HepG2 (cell line): ENCODE measurements around the gene CASP5. TPM values are rescaled to one million over a fixed set of nuclear protein-coding genes. Genes with fewer than 3 reads are reported as not detected.
A peak's percentile ranks its signal among the peaks of the same experiment; 100 is the strongest.

Source experiments
- ATAD3A ChIP-seq: sonication (generic); formaldehyde crosslinking; IDR thresholded peaks from 2 replicates; pipeline ENCODE4 v1.4.0; 2020; ENCODE audit warnings: missing genetic modification reagents
- CREM ChIP-seq, 2 experiments: sonication (generic) in 1 of 2; formaldehyde crosslinking in 1 of 2; IDR thresholded peaks; 2 replicates each; pipeline versions ENCODE4 v1.4.0 to v1.6.1; 2016 to 2020; ENCODE audit warnings: antibody characterized with exemption in 1 of 2, mild to moderate bottlenecking in 1 of 2, missing genetic modification reagents in 1 of 2
- FOXP4 ChIP-seq: sonication (generic); formaldehyde crosslinking; IDR thresholded peaks from 2 replicates; pipeline ENCODE4 v1.4.0; 2020; ENCODE audit warnings: missing genetic modification reagents
- GATAD2A ChIP-seq: IDR thresholded peaks from 2 replicates; pipeline ENCODE4 v1.6.1; 2016
- MIER2 ChIP-seq: IDR thresholded peaks from 2 replicates; pipeline ENCODE4 v1.6.1; 2016; ENCODE audit warnings: missing biosample characterization, missing genetic modification reagents
- NFYC ChIP-seq: IDR thresholded peaks from 2 replicates; pipeline ENCODE4 v1.6.1; 2016; ENCODE audit warnings: missing genetic modification reagents, missing compliant biosample characterization
- NR2F2 ChIP-seq: IDR thresholded peaks from 2 replicates; pipeline ENCODE4 v1.6.1; 2012; ENCODE audit warnings: low read depth, inconsistent platforms, borderline replicate concordance
- PAXIP1 ChIP-seq: sonication (generic); formaldehyde crosslinking; conservative IDR thresholded peaks from 2 replicates; pipeline ENCODE4 v1.4.0; 2020; ENCODE audit warnings: mild to moderate bottlenecking, missing genetic modification reagents, moderate library complexity
- TCF7 ChIP-seq: sonication (generic); IDR thresholded peaks from 2 replicates; pipeline ENCODE4 v1.6.1; 2016; ENCODE audit warnings: antibody characterized with exemption, low read depth
- U2AF1 ChIP-seq: fragments of 200-400 bp; formaldehyde crosslinking; optimal IDR thresholded peaks from 2 replicates; pipeline ENCODE3; 2017; ENCODE audit warnings: mild to moderate bottlenecking, low read depth, low read length
- ZNF710 ChIP-seq: sonication (generic); formaldehyde crosslinking; IDR thresholded peaks from 2 replicates; pipeline ENCODE4 v1.5.0; 2020; ENCODE audit warnings: mild to moderate bottlenecking, missing genetic modification reagents, borderline replicate concordance
- polyA plus RNA-seq, 8 experiments: library from polyadenylated mRNA; depleted of rRNA in 3 of 8; stranded (reverse) in 7 of 8; unstranded in 1 of 8; fragments of >200 nt; fragmentation: Illumina TruSeq in 4 of 8; extraction: Trizol in 4 of 8; gene quantifications; 2 replicates each; pipeline versions ENCODE4 v1.2.1 to v1.2.3, GENCODE V29; 2011 to 2016; ENCODE audit warnings: low read depth in 4 of 8, missing spikeins in 1 of 8, mixed read lengths in 1 of 8; ENCODE audit not compliant: insufficient read depth in 1 of 8
- total RNA-seq, 5 experiments: library from RNA; depleted of rRNA; stranded (reverse); fragments of >200 nt; fragmentation: Illumina TruSeq; extraction: Trizol; gene quantifications; 2 replicates each; pipeline ENCODE4 v1.2.3, GENCODE V29; 2016; ENCODE audit warnings: low read depth in 1 of 5
- TF ChIP-seq, protein P1 (sequence below): sonication (generic); formaldehyde crosslinking; IDR thresholded peaks from one replicate; pipeline ENCODE4 v1.5.1; 2020; ENCODE audit warnings: mild to moderate bottlenecking, missing genetic modification reagents; ENCODE audit errors: not compliant biosample characterization
- TF ChIP-seq, protein P2 (sequence below): sonication (generic); formaldehyde crosslinking; IDR thresholded peaks from 2 replicates; pipeline ENCODE4 v1.5.0; 2020; ENCODE audit warnings: missing genetic modification reagents

Gene CASP5
- total and polyA plus RNA-seq, 2 of the 13 experiments (the other 11 are each of a cell fraction or from before 2014, with no cell fraction given) = not detected

DNA sequence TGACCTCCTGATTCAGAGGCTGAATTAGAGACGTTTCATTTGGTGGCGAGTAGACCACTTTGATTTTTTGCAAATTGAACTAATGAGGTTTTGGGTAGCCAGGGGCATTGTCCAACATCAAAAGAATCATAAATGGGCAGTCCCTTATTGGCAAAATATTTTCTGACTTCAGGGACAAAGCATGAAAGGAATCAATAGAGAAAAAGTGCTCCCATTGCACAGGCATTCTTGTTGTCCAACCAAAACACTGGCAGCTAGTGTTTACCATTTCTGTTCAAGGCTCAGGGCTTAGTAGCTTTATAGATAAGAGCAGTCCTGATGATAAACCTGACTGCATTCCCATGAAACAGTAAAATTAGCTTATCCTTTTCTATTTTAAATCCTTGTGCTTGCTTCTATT, 28.6 kb upstream of the CASP5 start (continued):
- TF ChIP-seq, protein P1, sequence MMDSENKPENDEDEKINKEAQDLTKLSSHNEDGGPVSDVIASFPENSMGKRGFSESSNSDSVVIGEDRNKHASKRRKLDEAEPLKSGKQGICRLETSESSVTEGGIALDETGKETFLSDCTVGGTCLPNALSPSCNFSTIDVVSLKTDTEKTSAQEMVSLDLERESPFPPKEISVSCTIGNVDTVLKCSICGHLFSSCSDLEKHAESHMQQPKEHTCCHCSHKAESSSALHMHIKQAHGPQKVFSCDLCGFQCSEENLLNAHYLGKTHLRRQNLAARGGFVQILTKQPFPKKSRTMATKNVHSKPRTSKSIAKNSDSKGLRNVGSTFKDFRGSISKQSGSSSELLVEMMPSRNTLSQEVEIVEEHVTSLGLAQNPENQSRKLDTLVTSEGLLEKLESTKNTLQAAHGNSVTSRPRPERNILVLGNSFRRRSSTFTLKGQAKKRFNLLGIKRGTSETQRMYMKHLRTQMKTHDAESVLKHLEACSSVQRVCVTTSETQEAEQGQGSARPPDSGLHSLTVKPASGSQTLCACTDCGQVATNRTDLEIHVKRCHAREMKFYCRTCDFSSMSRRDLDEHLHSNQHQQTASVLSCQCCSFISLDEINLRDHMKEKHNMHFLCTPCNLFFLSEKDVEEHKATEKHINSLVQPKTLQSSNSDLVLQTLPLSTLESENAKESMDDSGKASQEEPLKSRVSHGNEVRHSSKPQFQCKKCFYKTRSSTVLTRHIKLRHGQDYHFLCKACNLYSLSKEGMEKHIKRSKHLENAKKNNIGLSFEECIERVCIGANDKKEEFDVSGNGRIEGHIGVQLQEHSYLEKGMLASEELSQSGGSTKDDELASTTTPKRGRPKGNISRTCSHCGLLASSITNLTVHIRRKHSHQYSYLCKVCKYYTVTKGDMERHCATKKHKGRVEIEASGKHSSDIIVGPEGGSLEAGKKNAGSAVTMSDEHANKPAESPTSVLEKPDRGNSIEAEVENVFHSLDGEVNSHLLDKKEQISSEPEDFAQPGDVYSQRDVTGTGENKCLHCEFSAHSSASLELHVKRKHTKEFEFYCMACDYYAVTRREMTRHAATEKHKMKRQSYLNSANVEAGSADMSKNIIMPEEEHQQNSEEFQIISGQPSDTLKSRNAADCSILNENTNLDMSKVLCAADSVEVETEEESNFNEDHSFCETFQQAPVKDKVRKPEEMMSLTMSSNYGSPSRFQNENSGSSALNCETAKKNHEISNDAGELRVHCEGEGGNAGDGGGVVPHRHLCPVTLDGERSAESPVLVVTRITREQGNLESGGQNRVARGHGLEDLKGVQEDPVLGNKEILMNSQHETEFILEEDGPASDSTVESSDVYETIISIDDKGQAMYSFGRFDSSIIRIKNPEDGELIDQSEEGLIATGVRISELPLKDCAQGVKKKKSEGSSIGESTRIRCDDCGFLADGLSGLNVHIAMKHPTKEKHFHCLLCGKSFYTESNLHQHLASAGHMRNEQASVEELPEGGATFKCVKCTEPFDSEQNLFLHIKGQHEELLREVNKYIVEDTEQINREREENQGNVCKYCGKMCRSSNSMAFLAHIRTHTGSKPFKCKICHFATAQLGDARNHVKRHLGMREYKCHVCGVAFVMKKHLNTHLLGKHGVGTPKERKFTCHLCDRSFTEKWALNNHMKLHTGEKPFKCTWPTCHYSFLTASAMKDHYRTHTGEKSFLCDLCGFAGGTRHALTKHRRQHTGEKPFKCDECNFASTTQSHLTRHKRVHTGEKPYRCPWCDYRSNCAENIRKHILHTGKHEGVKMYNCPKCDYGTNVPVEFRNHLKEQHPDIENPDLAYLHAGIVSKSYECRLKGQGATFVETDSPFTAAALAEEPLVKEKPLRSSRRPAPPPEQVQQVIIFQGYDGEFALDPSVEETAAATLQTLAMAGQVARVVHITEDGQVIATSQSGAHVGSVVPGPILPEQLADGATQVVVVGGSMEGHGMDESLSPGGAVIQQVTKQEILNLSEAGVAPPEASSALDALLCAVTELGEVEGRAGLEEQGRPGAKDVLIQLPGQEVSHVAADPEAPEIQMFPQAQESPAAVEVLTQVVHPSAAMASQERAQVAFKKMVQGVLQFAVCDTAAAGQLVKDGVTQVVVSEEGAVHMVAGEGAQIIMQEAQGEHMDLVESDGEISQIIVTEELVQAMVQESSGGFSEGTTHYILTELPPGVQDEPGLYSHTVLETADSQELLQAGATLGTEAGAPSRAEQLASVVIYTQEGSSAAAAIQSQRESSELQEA (CRISPR knock-in tag) = no peak
- TF ChIP-seq GATAD2A (CRISPR knock-in tag) (peak; percentile 88), ZNF710 (CRISPR knock-in tag) (peak; percentile 50; the same call in 1 of the 2 replicates), NFYC (CRISPR knock-in tag) (peak; percentile 30; the same call in 1 of the 2 replicates), CREM (IDR thresholded peaks at IDR 0.05) (peak; percentile 69), CREM (CRISPR knock-in tag; IDR thresholded peaks at IDR 0.05) (no peak), TCF7 (peak; percentile 82), NR2F2 (peak; percentile 38; the same call in 1 of the 2 replicates), U2AF1 (no peak), MIER2 (CRISPR knock-in tag) (no peak), ATAD3A (CRISPR knock-in tag) (no peak), FOXP4 (CRISPR knock-in tag) (peak; percentile 91), PAXIP1 (CRISPR knock-in tag) (peak; percentile 92)
- TF ChIP-seq, protein P2, sequence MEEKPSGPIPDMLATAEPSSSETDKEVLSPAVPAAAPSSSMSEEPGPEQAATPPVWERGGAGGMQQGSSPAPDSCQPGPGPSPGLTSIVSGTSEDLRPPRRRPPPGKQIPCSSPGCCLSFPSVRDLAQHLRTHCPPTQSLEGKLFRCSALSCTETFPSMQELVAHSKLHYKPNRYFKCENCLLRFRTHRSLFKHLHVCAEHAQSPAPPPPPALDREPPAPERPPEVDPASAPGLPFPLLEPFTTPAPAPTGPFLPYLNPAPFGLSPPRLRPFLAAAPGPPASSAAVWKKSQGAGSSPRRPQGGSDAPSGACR = no peak
